HEK293T (cell line): ENCODE data around the gene CCDC171.

Experiments
- BHLHE40 ChIP-seq: fragments of 450-650 bp; IDR thresholded peaks from 2 replicates; pipeline ENCODE4 v1.6.1; 2016; ENCODE audit warnings: mild to moderate bottlenecking, moderate library complexity, borderline replicate concordance
- FOXM1 ChIP-seq: fragments of 450-650 bp; IDR thresholded peaks from 2 replicates; pipeline ENCODE4 v1.6.1; 2017; ENCODE audit warnings: mild to moderate bottlenecking, borderline replicate concordance

GRCh38 chr9:15851766-15852165, 298.9 kb downstream of the CCDC171 start:
- TF ChIP-seq FOXM1 (no peak), BHLHE40 (no peak)
